Neuron (in vitro differentiated cells): Measurements from ENCODE around the gene TENM3.

Experiments
- H2AFZ ChIP-seq: one replicate; pipeline ENCODE4 v1.6.1; 2013; ENCODE audit warnings: low read depth, mild to moderate bottlenecking, inconsistent platforms, low read length, moderate library complexity
- H3K27me3 ChIP-seq: one replicate; pipeline ENCODE4 v1.6.1; 2013; ENCODE audit warnings: low read length; ENCODE audit not compliant: insufficient read depth
- H3K36me3 ChIP-seq: one replicate; pipeline ENCODE4 v1.6.1; 2013; ENCODE audit warnings: low read length; ENCODE audit not compliant: insufficient read depth
- H3K4me1 ChIP-seq: one replicate; pipeline ENCODE4 v1.6.1; 2013; ENCODE audit warnings: low read length; ENCODE audit not compliant: insufficient read depth
- H3K4me3 ChIP-seq: 2 replicates; pipeline ENCODE4 v1.5.1; 2013; ENCODE audit warnings: mild to moderate bottlenecking, low read length, moderate library complexity
- H3K9me3 ChIP-seq: one replicate; pipeline ENCODE4 v1.6.1; 2013; ENCODE audit warnings: low read length

The TENM3 gene

GRCh38 chr4:182314537-182314936, 71.3 kb downstream of the TENM3 start:
- no peak overlapping the region for H3K4me3 ChIP-seq

GRCh38 chr4:182318256-182318655, 75.1 kb downstream of the TENM3 start:
- H3K9me3 ChIP-seq = peaks cover 2% of the 10 kb centered on the region
- no peak overlapping the region for H2AFZ ChIP-seq
- H3K4me1 ChIP-seq = no peaks in the 10 kb centered on the region
- H3K27me3 ChIP-seq = no peaks in the 10 kb centered on the region
- no peak overlapping the region for H3K4me3 ChIP-seq
- H3K36me3 ChIP-seq = no peaks in the 10 kb centered on the region

More at GRCh38 chr4:182314537-182314936, 71.3 kb downstream of the TENM3 start:
- H3K27me3 ChIP-seq = no peaks in the 10 kb centered on the region
- no peaks in the 10 kb centered on the region for H3K4me1 ChIP-seq
- peaks cover 2% of the 10 kb centered on the region for H3K9me3 ChIP-seq
- no peaks in the 10 kb centered on the region for H3K36me3 ChIP-seq
- no peak overlapping the region for H2AFZ ChIP-seq

- H3K4me3 ChIP-seq = no peak overlapping the region
- no peaks in the 10 kb centered on the region for H3K4me1 ChIP-seq
- no peak overlapping the region for H2AFZ ChIP-seq
- H3K36me3 ChIP-seq = peaks cover 12% of the 10 kb centered on the region
- H3K27me3 ChIP-seq = no peaks in the 10 kb centered on the region
- H3K9me3 ChIP-seq = no peaks in the 10 kb centered on the region
Measured at GRCh38 chr4:182320092-182320491, 76.9 kb downstream of the TENM3 start.

- Histone ChIP-seq H3K27me3 (no peaks in the 10 kb centered on the region), H3K9me3 (no peaks in the 10 kb centered on the region), H2AFZ (no peak overlapping the region), H3K4me3 (no peak overlapping the region), H3K4me1 (no peaks in the 10 kb centered on the region), H3K36me3 (peaks cover 12% of the 10 kb centered on the region)
Measured at GRCh38 chr4:182320580-182320979, 77.4 kb downstream of the TENM3 start.

- Histone ChIP-seq H3K9me3 (no peaks in the 10 kb centered on the region), H3K27me3 (no peaks in the 10 kb centered on the region), H3K36me3 (peaks cover 22% of the 10 kb centered on the region), H3K4me3 (no peak overlapping the region), H3K4me1 (no peaks in the 10 kb centered on the region), H2AFZ (no peak overlapping the region)
Measured at GRCh38 chr4:182324282-182324681, 81.1 kb downstream of the TENM3 start.

GRCh38 chr4:182325397-182325796, 82.2 kb downstream of the TENM3 start:
- Histone ChIP-seq H3K4me1 (no peaks in the 10 kb centered on the region), H3K4me3 (no peak overlapping the region), H3K27me3 (no peaks in the 10 kb centered on the region), H3K9me3 (no peaks in the 10 kb centered on the region), H2AFZ (no peak overlapping the region), H3K36me3 (peaks cover 26% of the 10 kb centered on the region)

GRCh38 chr4:182325848-182326255, 82.7 kb downstream of the TENM3 start:
- no peak overlapping the region for H3K4me3 ChIP-seq
- H3K4me1 ChIP-seq = no peaks in the 10 kb centered on the region
- H3K9me3 ChIP-seq = no peaks in the 10 kb centered on the region
- H3K27me3 ChIP-seq = no peaks in the 10 kb centered on the region
- H2AFZ ChIP-seq = no peak overlapping the region
- H3K36me3 ChIP-seq = peaks cover 26% of the 10 kb centered on the region

- Histone ChIP-seq H2AFZ (no peak overlapping the region), H3K36me3 (peaks cover 26% of the 10 kb centered on the region), H3K4me3 (no peak overlapping the region), H3K4me1 (no peaks in the 10 kb centered on the region), H3K9me3 (peaks cover 1% of the 10 kb centered on the region), H3K27me3 (no peaks in the 10 kb centered on the region)
Measured at GRCh38 chr4:182328505-182328904, 85.3 kb downstream of the TENM3 start.

GRCh38 chr4:182337366-182337765, 94.2 kb downstream of the TENM3 start:
- no peaks in the 10 kb centered on the region for H3K4me1 ChIP-seq

GRCh38 chr4:182338063-182338462, 94.9 kb downstream of the TENM3 start:
- no peaks in the 10 kb centered on the region for H3K27me3 ChIP-seq
- H3K4me3 ChIP-seq = no peak overlapping the region
- H3K9me3 ChIP-seq = no peaks in the 10 kb centered on the region
- H2AFZ ChIP-seq = no peak overlapping the region
- H3K4me1 ChIP-seq = no peaks in the 10 kb centered on the region
- H3K36me3 ChIP-seq = peaks cover 4% of the 10 kb centered on the region

More at GRCh38 chr4:182337366-182337765, 94.2 kb downstream of the TENM3 start:
- Histone ChIP-seq H3K4me3 (no peak overlapping the region), H3K27me3 (no peaks in the 10 kb centered on the region), H2AFZ (no peak overlapping the region), H3K36me3 (peaks cover 4% of the 10 kb centered on the region), H3K9me3 (no peaks in the 10 kb centered on the region)

GRCh38 chr4:182338746-182339145, 95.5 kb downstream of the TENM3 start:
- Histone ChIP-seq H2AFZ (no peak overlapping the region), H3K27me3 (no peaks in the 10 kb centered on the region), H3K36me3 (peaks cover 4% of the 10 kb centered on the region), H3K4me3 (no peak overlapping the region), H3K4me1 (peaks cover 3% of the 10 kb centered on the region), H3K9me3 (no peaks in the 10 kb centered on the region)

GRCh38 chr4:182339221-182339641, 96.0 kb downstream of the TENM3 start:
- Histone ChIP-seq H3K4me1 (peaks cover 4% of the 10 kb centered on the region), H3K27me3 (no peaks in the 10 kb centered on the region), H3K4me3 (no peak overlapping the region), H3K9me3 (no peaks in the 10 kb centered on the region), H3K36me3 (peaks cover 4% of the 10 kb centered on the region), H2AFZ (no peak overlapping the region)

GRCh38 chr4:182343453-182343852, 100.3 kb downstream of the TENM3 start:
- Histone ChIP-seq H2AFZ (no peak overlapping the region), H3K4me1 (peaks cover 4% of the 10 kb centered on the region), H3K4me3 (no peak overlapping the region), H3K27me3 (no peaks in the 10 kb centered on the region), H3K36me3 (no peaks in the 10 kb centered on the region), H3K9me3 (no peaks in the 10 kb centered on the region)

- Histone ChIP-seq H3K36me3 (no peaks in the 10 kb centered on the region), H3K27me3 (no peaks in the 10 kb centered on the region), H3K4me3 (no peak overlapping the region), H2AFZ (no peak overlapping the region), H3K4me1 (peaks cover 4% of the 10 kb centered on the region), H3K9me3 (no peaks in the 10 kb centered on the region)
Measured at GRCh38 chr4:182344968-182345367, 101.8 kb downstream of the TENM3 start.
